ENCODE data around the gene SEPTIN5.
A peak's percentile ranks its signal among the peaks of the same experiment; 100 is the strongest.

Gene SEPTIN5

DNA sequence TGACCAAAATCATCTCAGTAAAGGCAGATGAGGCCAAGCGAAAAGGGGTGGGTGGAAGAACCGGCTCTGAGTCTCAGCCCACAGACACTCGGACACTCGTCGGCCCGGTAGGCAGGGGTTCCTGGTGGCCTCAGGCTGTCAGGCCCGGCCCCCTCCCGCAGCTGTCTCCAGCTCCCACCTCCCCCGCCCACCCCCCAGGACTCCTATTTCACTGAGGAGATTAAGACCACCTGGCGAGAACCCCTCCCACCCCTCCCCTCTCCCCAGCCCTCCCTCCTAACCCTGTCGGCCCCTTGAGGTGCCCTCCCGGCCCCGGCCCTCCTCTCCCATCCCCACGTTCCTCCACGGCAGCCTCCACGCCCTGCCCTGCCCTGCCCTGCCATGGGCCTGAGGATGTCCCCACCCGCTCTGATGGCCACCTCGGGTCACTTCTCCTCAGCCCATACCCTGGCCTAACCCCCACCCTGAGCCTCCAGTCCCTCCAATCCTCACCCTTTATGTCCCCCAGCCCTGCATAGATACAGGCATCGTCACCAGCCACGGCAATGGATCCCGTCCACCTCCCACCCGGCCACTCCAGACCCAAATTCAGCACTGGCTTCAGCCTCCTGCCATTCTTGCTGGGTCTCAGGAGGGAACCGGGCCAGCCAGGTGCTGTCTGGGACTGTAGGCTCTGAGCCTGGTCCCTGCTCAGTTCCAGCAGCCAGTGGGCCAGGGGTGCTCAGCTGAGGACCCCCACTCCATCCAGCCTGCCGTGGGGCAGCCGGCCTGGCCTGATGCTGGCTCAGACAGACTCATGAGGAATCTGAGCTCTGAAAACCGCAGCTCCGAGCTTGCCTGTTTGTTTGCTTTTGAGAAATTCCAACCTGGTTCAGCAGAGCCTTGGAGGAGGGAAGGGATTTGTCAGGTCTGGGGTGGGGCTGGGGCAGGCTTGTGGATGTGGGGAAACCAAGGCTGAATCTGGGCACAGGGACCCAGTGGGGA is 36.5 kb downstream of the SEPTIN5 start:
- no peak for DNase-seq

- DNase-seq = no peak
Observed at GRCh38 chr22:19751497-19752245, 37.4 kb downstream of the SEPTIN5 start.

DNA sequence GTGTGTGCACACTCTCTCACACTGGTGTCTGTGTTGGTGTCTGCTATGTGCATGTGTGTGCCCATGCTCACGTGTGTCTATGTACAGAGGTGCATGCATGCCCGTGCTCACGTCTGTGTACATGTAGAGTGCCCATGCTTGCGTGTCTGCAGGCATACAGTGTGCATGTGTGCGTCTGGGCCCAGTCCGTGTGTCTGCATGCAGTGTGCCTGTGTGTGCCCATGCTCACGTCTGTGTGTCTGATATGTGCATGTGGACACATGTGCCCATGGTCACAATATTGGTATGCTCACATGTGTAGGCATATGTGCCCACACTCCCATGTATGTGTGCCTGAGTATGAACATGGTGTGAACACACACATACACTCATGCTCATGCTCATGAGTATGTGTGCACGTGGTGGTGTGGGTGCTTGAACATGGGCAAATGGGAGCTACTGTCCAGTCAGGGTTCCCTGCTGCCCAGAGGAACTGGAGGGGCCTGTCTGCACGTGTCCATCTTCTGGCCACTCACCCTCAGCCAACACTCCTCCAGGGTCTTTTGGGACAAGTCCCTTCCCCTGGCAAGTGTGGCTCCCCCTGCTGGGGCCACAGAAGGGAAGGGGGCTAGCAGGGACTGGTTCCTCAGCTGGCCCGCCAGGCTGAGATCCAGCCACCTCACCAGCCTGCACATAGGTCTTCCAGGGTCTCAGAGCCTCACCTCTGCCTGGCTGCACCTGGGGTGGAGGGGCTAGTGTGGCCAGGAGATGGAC is 39.0 kb downstream of the SEPTIN5 start:
- DNase-seq = no peak

GRCh38 chr22:19753996-19754700 is 39.8 kb downstream of the SEPTIN5 start:
- no peak for DNase-seq

- no peak for DNase-seq
Observed at GRCh38 chr22:19754701-19755144, 40.4 kb downstream of the SEPTIN5 start.

DNA sequence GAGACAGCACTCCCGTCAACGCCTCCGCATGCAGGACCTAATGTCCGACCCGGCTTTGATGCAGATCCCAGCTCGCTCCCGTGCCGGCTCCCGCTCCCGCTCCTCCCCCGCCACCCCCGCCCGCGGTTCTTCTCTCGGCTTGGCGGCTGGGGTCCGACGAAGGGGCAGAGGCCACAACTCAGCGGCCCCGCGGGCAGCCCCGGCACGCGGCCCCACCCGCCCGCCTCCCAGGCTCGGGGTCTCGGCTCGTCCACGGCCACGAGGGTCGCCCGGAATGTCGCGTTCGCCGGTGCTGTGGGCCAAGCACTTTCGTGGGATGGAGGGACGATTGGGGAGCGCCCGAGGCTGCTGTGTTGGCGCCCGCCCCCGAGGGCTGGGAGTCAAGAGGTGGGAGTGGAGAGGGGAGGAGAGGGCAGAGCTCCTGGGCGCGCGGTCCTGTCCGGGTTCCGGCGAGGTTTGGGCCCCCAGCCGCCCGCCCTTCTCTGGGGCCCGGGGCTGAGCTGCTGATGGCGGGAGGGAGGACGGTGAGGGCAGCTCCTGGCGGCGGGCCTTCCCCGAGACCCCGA is 40.9 kb downstream of the SEPTIN5 start:
- DNase-seq = no peak

- no peak for DNase-seq
Observed at GRCh38 chr22:19755722-19756287, 41.5 kb downstream of the SEPTIN5 start.

DNA sequence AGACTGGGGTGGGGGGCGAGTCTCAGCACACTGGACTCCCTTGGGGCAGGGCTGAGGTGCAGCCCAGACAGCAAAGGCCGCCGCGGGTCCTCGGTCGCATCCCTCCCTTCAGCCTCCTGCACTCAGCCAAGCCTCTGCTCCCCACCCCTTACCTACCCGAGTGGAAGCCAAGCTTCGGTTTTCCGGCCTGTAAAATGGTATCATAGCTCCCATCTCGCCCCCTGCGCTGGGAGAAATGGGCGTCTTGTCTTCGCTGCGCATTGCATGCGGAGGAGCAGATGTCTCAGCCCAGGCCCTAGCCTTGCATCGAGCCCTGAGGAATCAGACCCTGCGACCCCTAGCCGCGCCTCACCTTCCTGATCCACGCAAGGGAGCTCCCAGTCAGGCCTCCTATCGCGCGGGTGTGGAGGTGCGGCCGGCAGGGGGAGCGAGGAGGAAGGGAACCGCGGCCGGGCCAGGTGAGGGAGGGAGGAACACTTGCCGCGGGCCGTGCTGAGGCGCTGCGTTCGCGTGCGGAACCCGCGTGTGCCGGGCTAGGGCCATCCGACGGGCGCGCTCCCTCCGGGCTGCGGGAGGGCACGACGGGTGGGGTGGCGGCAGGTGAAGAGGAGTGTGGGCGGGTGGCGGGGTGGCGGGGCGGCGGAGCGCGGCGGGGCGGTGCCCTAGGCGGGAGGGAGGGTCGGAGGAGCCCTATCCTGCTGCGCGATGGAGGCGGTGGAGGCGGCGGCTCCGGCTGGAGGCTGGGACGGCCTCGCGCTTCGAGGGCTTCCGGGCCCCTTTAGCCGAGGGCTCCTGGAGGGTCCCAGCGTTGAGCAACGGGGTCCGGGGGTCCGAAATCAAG is 42.2 kb downstream of the SEPTIN5 start:
- peak; percentile 73 for DNase-seq

DNA sequence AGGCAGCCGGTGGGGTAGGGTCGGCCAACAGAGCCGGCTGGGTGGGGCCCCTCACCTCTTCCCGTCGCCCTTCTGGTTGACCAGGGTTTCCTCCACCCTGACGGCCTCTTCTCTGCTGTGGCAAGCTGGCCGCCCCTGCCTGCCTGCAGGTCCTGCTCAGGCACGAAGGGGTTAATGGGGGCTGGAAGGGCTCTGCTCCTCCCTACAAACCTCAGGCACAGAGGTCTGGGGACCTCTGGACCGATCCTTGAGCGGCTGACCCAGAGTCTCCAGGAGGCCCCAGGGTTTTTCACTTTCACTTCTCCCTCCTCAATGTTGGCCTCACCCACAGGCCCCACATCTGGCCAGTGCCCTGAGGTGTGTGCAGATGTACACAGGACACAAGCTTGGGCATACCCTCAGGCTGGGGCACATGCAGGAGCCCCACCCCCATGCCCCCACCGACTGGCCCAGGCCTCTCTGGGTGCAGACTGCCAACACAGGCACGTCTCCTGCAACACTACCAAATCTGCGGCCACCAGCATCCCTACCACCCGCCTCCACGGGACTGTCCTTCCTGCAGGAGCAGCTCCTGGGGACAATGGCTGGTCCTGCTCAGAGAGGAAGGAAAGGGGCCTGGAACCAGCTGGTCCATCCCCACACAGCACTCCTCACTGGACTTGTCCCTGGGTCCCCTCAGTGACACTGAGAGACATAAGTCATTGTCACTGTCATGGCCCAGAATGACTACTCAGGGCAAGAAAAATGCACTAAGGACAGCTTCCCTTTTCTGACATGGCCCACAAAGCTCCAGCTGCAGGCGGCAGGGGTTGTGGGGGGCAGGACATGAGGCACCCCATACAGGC is 43.1 kb downstream of the SEPTIN5 start:
- DNase-seq = no peak

DNA sequence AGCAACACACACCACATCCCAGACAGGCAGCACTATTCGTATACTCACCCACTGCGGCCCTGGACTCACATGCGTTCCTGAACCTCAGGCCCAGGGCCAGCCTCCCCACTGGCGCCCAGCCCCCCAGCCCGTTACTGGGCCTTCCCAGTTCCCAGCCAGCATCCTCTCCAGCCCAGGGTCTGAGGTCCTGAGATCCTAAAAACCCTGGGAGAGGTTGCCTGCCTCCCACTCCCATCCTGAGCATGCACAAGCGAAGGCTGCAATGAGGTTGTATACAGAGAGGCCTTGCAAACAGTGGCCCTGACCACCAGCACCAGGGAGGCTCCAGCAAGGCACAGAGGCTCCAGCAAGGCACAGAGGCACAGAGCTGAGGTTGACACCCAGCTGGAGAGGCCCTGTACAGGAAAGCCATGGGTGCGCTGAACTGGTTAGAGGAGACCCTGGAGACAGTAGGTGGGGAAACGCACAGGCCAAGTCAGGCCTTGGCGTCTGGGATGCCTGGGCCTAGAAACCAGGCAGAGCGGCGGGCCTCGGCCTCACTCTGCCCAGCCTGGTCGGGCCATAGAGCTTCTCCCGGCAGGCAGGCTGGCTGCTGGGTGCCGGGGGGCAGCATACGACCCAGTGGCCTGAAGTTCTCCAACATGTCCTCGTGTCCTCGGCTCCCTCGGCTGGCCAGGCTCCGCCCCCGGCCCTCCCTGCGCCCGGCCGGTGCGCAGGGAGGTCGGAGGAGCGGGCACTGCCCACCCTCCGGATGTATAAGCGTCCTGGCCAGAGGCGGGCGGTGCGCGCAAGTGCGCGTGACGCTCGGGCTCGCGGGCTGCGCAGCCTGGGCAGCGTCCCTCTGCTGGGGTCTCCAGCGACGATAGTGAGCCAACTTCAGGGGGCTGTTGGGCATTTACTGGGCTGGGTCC is 43.9 kb downstream of the SEPTIN5 start:
- no peak for DNase-seq

DNA sequence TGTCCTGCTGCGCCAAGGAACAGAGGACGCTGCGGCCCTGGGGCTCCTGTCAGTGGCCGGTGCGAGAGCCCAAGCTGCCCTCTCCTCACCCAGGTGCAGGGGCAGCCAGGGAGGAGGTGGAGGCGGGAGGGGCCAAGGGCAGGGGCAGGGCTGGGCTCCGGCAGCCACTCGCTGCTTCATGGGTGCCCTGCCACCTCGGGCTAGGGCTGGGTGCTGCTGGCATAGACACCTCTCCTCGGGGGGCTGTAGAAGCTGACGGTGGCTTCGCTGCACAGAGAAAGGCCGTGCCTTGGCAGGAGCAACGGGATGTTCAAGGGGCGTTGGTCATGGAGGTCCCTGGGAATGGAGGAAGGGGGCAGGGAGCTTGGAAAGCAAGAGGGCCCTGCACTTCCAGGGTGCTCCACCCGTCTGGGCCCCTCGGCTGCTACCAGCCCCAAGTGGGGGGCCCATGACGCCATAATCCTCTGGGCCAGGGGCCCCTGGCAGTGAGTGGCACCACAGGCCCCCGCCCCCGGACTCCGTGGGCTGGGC is 44.7 kb downstream of the SEPTIN5 start:
- no peak for DNase-seq

DNA sequence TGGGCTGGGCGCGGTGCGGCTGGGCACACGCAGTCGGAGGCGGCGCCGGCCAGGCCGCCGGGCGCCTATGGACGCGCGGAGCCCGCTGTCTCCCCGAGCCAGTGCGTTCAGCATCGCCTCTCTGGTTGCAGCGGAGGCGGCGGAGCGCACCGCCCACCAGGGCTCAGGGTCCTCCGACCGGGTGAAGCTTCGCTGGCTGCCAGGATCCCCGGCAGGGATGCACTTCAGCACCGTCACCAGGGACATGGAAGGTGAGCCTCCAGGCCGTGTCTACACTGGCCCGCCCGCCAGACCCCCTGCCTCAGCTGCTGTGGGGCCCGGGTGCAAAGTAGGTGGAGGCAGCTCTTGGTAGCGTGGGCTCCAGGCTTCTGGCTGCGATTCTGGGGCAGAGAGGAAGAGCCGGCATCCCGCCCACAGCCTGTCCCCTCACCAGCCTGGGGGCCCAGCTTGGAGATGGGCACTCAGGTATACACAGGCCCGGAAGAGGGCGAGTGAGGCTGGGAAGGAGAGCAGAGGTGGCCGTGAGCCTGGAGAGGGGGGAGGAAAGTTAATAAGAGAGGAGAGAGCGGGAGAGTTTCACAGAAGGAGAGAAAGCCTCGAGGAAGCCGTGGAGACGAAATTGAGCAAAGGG is 45.2 kb downstream of the SEPTIN5 start:
- DNase-seq = no peak

DNA sequence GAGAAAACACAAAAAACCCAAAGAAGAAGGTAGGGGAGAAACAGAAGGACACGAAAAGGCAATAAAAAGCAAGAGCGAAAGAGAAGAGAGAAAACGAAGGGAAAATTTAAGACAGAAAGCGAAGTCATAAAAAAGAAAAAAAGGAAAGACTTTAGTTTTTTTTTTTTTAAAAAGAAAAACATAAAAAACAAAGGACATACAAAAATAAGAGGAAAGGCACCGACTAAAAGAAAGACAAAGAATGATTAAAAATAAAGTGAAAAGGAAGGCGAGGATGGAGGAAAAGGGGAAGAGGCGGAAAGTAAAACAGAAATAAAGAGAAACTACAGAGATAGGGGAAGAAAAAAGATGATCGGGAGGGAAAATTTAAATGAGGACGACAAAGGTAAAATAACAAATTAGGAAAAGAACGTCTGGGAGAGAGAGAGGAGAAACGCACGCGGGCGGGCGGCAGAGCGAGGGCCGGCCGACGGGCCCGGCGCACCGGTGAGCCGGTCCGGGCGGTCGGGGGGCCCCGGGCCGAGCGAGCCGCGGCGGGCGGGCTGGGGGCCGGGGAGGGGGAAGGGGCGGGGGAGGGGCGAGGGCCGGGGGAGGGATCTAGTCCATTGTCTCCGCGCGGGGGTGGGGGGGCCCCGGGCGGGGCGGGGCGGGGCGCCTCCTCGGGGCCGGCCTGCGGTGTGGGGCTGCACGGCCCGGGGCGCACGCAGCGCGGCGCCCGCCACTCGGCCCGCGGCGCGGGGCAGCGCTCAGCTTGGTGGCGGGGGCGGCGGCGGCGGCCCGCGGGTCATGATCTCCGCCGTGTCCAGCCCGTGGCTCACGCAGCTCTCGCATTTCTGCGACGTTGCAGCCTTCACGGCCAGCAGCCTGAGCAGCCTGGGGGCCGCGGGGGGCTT is 46.0 kb downstream of the SEPTIN5 start, which contains the start of gene TBX1:
TSS of gene TBX1 (plus strand) at position 721 of the 893 bp plus-strand sequence. CDS start at position 787, 66 bp downstream.
- DNase-seq = no peak

DNA sequence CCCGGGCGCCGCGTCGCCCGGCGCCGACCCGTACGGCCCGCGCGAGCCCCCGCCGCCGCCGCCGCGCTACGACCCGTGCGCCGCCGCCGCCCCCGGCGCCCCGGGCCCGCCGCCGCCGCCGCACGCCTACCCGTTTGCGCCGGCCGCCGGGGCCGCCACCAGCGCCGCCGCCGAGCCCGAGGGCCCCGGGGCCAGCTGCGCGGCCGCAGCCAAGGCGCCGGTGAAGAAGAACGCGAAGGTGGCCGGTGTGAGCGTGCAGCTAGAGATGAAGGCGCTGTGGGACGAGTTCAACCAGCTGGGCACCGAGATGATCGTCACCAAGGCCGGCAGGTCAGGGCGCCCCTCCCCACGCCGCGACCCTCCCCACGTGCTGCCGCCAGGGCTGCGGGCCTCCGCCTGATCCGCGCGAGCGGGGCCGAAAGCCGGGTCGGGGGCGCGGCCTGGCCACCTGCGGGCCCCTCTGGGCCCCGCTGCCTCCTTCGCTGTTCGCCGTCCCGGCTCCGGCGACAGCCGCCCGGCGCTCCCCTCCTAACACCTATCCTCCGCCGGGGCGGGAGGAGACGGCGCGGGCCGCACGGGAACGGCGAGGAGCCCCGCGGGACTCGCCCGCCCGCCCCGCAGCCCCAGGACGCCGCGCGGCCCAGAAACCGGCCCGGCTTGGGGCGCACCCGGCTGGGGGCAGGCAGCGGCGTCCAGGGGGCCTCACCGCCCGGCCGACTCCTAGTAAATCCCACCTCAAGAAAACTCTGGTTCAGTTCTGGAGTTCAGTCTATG is 46.8 kb downstream of the SEPTIN5 start:
- no peak for DNase-seq

DNA sequence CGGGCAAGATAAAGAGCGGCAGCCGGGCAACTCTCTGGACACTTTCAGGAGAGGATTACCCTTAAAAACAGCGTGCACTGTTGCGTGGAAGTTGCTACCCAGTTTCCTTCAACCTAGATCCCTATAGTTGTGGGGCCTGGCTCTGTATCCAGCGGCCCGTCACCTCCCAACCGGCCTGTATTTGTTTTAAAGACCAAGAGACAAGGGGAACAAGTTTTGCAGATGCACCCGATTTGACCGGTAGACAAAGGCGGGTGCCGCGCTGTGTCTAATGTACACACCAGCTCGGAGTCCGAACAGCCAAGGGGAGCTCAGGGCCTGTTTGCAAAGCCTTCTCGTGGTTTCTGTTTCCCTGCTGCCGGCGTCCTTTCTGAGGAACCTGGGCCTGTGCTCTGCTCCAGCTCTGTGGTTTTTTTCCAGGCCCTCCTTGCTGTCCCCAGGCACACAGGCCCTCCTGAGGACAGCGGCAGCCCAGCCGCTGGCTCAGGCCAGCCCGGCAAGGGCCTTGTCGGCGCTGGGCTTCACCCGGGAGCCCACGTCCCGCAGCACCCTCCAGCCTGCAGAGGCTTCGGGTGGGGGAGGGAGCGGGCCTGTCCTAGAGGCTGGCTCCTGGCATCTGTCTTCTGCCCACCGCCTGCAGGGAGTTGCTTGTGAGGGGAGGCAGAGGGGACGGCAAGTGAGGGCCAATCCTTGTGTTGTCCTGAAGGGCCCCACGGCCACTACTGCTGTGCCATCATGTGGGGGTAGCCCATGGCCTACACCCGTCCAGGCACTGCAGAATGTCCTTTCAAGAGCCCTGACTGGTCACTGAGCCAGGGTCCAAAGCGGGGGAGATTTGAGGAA is 47.6 kb downstream of the SEPTIN5 start:
- DNase-seq = no peak
